Inflammatory macrophage (primary cell): ENCODE data around the gene CPEB1.

Experiments used
- DNase-seq, 2 donors: peaks; one replicate each; pipeline ENCODE4 v3.0.0-alpha.2; 2020 to 2022
- total RNA-seq, 18 experiments: gene quantifications; one replicate each; lab custom pipeline; 2026; ENCODE audit warnings: mixed read lengths in 6 of 18, inconsistent platforms in 2 of 18; lab: John Stamatoyannopoulos, UW

Gene CPEB1
- 0.36 to 6.5 (median 1.3) reads per million in 18 experiments for total RNA-seq

- DNase-seq: peak in 1 of 2 donors; percentile 20
Observed at GRCh38 chr15:82647045-82647834, at the start of gene CPEB1. Gene CPEB1, minus strand, starts transcription at chr15:82647363. Its CDS starts 18,904 bp downstream, at chr15:82628459.

- no peak for DNase-seq
Observed at GRCh38 chr15:82692171-82692570, 45.0 kb upstream of the CPEB1 start.

GRCh38 chr15:82689147-82689546, 42.0 kb upstream of the CPEB1 start:
- no peak for DNase-seq

- DNase-seq: no peak
Observed at GRCh38 chr15:82688691-82689090, 41.5 kb upstream of the CPEB1 start.

- DNase-seq: no peak
Observed at GRCh38 chr15:82681371-82681770, 34.2 kb upstream of the CPEB1 start.

GRCh38 chr15:82680200-82681102, 33.3 kb upstream of the CPEB1 start:
- no peak for DNase-seq

GRCh38 chr15:82679626-82680199, 32.5 kb upstream of the CPEB1 start:
- DNase-seq: no peak

- DNase-seq: no peak
Observed at GRCh38 chr15:82677720-82678323, 30.7 kb upstream of the CPEB1 start.

GRCh38 chr15:82674873-82675272, 27.7 kb upstream of the CPEB1 start:
- DNase-seq: no peak

GRCh38 chr15:82670699-82671098, 23.5 kb upstream of the CPEB1 start:
- DNase-seq: no peak

GRCh38 chr15:82666606-82667005, 19.4 kb upstream of the CPEB1 start:
- no peak for DNase-seq

- DNase-seq: no peak
Observed at GRCh38 chr15:82664021-82664420, 16.9 kb upstream of the CPEB1 start.

GRCh38 chr15:82663186-82663600, 16.0 kb upstream of the CPEB1 start:
- DNase-seq: peak; percentile 6 to 39

- no peak for DNase-seq
Observed at GRCh38 chr15:82662641-82663040, 15.5 kb upstream of the CPEB1 start.

- DNase-seq: no peak
Observed at GRCh38 chr15:82660378-82660777, 13.2 kb upstream of the CPEB1 start.

- DNase-seq: no peak
Observed at GRCh38 chr15:82656641-82657266, 9.6 kb upstream of the CPEB1 start.

- DNase-seq: no peak
Observed at GRCh38 chr15:82655606-82656005, 8.4 kb upstream of the CPEB1 start.

- DNase-seq: no peak
Observed at GRCh38 chr15:82653483-82654168, 6.5 kb upstream of the CPEB1 start.

GRCh38 chr15:82651708-82652107, 4.5 kb upstream of the CPEB1 start:
- DNase-seq: no peak

GRCh38 chr15:82650046-82650670, 3.0 kb upstream of the CPEB1 start:
- no peak for DNase-seq
